SIG-M5 treated with dmso at 0.1 percent for 504 hours (cell line): ENCODE data around the gene LEKR1.
"Not testable (repeated sequence)": the region's sequence is repeated elsewhere in the genome, so short reads cannot be mapped to it uniquely, and the experiment has no call there.

Experiments
- DNase-seq: peaks from one replicate; lab custom pipeline; 2025; ENCODE audit not compliant: unreplicated experiment; lab: John Stamatoyannopoulos, UW

Gene LEKR1

DNA sequence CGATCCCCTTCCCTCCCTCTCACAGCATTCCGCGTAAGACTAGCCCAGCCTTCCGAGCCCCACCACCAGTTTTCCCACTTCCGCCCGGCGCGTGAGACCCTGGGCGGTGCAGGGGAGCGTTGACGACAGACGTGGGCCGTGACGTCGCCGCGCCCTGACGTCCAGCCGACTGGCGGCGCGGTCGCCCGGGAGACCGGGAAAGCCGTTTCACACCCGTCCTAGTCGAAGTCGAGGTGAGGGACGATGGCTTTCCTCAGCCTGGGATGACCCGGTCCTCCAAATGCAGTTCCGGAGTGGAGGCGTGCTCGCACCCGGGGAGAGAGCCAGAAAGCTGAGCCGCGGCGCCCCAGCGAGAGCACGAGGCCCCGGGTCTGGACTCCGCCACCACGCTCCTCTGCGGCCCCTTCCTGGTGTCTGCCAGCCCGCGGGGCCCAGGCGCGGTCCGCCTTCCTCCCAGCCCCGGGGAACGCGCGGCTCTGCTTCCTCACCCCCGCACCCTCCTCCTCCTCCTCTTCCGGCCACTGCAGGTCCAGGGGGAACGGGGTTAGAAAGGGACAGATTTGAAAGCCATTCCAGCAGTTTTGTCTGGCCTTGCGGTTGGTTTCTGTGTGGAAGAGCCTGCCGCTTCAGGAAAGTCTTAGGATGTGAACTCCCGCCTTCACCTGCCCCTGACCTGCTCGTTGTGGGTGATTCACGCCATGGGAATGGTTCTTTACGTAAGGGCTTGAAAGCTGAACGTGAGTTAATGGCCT, at the start of gene LEKR1:
TSS of gene LEKR1 (plus strand) at position 210 of the 752 bp plus-strand sequence. CDS start 2,977 bp downstream, outside the sequence.
- peak; percentile 88 for DNase-seq

DNA sequence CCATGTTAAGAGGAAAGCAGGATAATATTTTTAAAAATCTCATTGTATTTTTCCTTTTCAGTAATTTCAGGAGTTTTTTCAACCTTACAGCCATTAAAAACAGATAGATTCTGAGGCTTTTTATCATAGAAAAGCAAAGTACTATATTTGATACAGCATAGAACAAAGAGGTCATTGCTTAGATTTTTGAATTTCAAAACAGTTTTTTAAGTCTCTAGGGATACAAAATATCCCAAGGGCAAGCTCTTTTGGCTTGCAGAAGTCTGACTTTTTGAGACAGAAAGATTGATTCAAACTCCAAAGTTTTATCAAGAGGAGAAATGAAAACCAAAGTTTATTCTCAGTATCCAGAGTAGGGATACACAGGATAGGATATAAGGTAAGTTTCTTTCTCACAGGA, 49.3 kb upstream of the LEKR1 start:
- DNase-seq: no peak

DNA sequence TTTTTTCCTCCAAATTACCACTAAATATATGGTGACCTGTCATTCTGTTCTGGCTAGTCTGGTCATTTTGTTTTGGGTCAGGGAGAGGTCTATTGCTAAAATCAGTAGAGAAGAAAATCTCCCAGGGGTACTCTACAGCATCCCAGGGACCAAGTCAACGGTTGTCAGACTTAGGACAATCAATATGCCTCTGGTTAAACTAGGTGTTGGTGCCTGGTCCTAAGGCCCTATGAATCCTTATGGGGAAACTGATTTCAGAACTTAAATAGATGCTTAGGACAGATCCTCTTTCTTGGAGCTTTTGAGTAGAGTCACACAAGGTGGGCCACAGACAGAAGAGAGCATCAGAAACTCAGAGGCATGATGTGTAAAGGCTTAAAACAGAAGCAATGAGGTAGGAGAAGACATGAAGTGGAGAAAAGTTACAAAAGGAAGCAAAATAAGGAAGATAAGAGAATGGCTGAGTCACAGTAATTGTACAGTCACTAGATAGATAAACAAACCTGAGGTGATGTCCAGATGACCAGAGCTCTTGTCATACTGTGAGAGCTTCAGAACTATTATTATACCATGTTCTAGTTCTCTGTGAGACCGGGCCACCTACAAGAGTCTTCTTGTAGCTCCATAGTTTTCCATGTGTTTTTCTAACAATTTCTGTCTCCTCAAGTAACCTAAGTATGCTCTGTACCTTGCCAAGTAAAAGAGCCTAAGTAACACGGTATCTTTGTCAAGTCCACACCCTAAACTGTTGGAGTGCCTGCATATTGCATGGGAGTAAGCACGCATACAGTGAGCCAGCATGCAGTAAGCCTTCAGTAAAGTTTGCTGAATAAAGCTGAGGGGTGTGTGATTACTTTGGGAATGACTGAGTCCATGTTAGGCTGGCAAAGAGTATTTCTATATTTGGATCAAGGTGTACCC, 44.6 kb upstream of the LEKR1 start:
- DNase-seq: peak; percentile 31

DNA sequence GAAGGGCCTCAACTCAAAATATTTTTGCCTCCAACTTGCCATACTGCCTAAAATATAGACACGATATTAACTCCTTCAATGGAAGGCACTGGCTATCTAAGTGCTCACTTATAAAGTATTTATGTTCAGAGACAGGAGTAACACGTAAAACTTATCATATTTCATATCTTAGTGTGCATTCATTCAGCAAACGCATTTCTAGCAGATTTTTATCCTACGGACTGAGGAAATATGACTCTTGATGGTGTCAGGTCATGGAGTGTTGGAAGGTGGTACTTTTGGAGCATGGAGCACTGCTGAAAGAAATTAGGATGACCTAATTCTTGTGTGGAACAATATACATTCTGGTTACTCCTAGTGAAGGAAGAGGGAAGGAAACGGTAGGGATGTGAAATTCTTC, 43.8 kb upstream of the LEKR1 start:
- no peak for DNase-seq

DNA sequence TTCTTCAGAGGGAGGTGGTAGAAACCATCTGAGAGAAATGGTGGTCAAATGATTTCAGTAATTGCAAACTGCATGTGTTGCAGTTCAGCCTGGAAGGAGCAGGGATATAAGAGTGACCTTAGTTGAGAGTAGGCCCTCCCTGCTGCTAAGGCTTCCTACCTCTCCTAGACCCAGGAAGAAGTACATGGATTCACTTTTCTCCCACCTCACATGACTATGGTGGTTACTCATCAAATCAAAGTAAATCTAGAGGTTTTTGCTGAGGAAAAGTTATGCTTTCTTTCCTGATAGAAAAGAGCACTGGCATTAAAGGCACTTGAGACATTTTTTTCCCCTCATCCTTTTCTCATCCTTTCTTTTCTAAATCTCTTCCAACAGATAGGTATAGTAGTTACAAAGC, 43.2 kb upstream of the LEKR1 start:
- no peak for DNase-seq

DNA sequence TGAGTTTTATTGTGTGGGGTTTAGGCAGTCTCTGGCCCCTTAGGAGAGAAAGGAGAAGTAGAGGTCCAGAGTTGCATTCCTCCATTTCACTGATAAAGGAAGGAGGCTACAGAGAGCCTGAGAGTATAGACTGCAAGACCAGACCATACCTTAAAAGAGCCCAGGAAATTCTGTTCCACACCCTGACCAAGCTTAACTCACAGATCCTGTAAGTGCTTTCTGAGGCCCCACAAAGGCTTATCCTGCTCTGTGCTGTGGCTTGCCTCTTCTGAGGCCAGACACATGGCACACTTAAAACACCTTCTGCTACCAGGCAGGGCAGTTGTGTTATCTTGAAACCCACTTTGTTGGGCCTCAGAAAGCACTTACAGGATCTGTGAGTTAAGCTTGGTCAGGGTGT, 39.2 kb upstream of the LEKR1 start:
- DNase-seq: no peak

DNA sequence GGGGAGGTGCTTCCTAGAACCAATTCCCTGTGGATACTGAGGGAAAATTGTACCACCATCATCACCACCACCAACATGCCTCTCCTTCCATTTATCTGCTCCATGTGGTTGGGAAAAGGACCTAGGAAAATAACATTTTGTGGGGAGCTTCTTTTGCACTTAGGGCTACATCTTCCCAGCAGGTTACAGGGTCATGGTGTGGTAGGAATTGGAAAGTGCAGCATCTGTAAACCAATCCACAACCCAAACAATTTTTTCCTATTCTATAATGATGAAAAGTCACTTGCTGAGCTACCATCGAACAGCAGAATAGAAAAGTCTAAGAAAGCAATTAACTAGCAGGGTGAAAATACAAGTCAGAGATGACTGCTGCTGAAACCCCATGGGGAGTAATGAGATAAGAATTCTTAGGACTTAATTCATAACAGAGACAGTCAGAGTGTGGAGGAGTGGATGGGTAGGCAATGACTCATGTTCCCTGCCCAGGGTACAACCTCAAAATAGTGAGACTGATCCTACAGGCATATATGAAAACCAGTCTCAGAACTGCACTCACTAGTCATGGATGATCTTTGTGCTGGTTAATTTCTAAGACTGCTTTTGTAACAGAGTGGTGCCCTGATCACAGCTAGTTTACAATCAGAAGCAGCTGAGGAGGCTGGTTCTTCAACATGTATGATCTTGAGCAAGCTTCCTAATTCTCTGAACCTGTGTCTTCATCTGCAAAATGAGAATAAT, 38.1 kb upstream of the LEKR1 start:
- DNase-seq: no peak

DNA sequence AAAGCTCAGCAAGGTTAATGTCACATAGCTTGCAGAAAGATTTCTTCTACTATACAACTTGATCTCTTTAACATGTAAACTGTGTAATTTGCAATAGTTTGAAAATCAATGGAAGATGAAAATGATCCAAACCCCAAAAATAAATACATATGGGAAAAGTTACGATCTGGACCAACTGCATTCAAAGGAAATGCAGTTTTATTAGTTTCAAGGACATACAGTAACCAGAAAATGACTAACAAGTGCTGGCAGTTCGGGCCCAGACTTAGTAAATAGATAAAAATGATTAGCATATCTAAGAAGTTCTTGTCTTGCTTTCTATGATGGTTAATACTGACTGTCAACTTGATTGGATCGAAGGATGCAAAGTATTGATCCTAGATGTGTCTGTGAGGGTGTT, 37.3 kb upstream of the LEKR1 start:
- DNase-seq: no peak

DNA sequence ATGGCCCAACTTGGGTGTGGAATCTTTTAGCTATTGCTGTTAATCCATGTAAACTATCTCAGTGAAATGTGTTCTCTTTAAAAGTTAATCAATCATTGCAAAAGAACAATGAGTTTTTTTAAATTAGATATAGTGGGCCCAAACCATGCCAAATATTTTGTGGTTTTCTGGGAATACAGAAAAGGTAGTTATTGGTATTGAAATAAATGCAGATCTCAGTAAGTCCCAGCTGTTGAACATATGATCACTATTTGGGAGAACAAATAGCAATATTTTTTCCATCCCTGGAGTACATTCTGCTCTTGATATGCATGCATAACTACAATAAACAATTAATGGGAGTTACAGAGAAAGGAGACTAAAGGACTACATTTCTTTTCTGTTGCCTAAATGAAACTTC, 36.0 kb upstream of the LEKR1 start:
- DNase-seq: no peak

DNA sequence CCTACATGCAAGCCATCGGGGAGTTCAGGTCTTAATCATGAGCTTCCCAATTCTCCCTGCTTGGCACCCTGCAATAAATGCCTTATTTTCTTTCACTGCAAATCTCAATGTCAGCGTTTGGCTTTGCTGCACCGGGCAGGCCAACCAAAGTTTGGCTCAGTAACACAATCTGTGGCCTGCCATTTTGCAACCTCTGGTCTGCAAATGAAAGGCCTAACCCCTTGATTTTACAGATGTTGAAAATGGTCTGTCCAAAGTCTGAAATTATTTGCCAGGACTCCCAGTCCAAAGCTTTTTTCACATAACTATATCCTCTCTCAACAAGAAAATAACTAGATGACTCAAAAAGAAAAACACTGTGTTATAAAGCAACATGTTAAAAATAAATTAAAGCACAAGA, 34.0 kb upstream of the LEKR1 start:
- no peak for DNase-seq

DNA sequence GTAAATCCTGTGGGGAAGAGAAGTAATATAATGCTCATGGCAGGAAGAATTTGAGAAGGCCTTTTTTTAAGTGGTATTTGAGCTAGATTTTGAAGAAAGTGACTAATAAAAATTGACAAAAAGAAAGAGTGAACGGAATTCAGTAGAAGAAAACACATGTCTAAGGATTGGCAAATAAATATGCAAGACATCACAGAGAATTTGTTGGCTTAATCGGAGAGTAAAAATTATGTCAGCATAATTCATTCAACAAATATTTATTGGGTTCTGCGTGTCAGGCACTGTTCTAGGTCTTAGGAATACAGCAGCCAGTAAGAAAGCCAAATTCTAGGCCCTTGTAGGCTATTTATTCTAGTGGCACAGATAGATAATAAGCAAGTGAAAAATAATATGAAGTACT, 33.6 kb upstream of the LEKR1 start:
- no peak for DNase-seq

DNA sequence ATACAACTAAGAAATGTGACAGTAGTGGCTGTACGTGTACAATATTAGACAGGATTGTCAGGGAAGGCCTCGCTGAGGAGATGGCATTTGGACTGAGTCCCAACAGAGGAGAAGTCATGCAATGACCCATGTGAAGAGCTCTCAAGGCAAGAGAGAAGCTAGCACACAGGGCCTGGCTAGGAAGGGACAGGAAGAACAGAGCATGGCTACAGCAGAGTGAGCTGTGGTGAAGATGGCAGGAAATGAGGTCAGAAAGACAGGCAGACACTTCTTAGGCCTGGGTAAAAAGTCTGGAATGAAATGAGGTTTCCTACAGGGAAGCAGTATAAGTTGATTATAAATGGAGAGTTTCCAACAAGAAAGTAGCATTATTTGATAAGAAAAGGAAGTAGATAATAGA, 33.2 kb upstream of the LEKR1 start:
- no peak for DNase-seq

DNA sequence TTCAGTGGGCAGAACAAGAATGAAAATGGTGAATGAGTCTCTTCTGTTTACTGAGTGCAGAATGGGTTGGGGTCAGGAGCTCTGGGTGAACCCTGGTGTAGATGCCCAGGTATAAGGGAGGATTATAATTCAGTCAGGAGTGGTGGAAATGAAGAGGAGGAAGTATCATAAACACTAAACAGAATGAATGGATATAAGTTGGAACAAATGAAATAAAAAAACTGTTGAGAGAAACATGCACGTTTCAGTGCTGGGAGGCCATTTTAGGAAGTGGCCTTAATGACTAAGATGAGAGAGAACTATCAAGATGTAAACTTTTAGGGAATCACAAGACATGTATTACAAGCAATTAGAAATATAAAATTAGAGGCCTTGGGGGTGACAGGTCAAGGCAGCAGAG, 32.8 kb upstream of the LEKR1 start:
- DNase-seq: no peak

DNA sequence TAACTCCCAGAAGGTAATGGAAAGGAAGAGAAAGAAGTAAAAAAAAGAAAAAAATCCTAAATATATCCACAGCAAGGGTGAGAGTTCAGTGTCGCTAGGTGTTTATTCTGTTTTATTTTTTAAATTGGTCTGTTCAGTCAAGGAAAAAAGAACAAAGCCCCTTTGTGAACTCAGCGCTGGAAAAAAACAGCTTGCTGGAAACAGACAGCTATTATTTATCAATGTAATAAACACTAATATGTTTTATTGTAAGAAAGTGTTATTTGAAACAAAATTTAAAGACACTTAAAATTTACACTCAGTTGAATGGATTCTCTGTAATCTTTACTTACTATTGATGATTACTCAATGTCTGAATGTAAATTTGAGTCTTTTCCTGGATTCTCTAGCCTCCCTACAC, 32.3 kb upstream of the LEKR1 start:
- no peak for DNase-seq

DNA sequence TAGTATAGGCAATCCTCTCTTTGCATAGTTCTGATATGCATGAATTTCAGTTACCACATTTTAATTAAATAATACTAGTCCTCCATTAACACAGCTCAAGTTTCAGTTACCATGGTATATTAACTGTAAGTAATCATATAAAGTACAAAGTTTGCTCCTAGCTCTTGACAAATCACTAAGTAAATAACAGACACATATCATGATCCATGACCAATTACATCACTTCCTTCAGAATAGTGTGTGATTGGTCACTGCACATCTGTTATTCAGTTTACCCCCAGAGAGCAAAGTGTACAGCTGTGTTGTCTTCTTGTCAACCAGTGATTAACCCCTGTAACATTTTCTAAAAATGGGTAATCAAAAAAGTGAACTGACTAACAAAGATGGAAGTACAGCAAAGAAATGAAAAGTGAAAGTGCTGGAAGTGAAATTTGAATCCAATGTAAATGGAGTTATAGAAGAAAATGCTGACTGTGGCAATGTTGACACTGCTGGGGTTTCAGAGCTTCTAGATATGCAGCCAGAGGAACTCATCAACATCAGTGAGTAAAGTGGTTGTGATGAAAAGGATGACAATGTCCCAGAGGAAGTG, 30.2 kb upstream of the LEKR1 start:
- DNase-seq: no peak

DNA sequence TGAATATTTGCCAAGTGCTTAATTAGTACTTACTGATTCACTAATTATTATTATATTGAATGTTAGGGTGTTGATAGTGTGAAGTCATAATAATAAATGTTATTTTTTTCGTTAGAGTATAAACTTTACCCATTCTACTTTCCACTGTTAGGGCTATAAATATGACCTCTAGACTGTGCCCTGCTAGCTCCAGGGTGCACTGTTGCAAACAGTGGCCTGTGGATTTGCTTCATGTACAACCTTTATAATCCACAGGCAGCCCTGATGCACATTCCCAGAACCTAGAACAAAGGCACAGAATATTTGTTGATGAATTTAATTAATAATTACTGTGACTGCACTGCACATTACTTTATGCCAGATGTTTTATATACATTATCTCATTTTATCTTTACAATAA, 28.8 kb upstream of the LEKR1 start:
- no peak for DNase-seq

DNA sequence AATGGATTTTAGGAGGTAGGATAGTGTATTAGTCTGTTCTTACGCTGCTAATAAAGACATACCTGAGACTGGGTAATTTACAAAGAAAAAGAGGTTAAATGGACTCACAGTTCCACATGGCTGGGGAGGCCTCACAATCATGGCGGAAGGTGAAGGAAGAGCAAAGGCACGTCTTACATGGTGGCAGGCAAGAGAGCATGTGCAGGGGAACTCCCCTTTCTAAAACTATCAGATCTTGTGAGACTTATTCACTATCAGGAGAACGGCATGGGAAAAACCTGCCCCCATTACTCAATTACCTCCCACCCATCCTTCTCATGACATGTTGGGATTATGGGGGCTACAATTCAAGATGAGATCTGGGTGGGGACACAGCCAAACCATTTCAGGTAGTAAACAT, 25.9 kb upstream of the LEKR1 start:
- not testable (repeated sequence) for DNase-seq

DNA sequence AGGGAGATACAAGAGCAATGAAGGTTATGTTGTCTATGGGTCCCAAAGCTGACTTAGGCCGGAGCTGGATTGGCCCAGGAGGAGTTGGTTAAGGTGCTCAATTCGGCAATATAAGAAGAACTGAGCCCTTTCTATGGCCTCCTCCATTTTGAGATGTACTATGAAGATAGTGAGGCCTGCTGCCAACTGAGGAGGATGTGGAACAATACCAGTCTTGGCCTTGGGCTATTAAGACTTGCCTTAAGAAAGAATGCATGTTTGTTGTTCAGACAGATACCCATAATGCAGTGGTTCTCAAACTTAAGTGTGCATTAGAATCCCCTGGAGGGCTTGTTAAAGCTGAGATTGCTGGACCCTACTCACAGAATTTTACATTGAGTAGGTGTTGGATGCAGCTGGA, 24.4 kb upstream of the LEKR1 start:
- DNase-seq: no peak

DNA sequence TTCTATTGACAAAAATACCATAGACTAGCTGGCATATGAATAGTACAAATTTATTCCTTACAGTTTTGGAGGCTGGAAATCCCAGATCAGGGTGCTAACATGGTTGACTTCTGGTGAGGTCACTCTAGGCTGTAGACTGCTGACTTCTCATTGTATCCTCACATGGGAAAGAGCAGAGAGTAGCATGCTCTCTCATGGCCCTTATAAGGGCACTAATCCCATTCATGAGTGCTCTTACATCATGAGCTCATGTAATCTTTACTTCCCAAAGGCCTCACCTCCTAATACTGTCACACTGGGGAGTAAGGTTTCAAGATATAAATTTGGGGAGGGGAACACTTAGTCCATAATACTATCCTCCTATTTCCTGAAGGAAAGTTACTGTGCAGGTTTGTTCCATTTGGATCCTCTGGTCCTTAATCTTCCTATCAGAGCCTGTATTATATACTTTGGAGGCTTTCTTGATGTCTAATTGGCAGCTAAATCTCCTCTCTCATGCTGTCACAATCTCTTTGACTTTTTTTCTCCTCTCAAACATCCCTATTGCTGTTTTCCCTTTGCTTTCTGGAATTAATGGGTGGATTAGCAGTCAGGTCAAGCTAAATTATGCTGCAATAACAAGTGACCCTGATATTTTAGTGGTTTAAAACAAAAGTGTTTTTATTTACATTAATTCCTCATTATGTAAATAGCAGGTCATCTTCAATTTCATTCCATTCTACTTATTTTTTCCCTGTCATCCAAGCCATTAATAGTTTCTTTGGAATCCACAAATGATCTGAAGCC, 23.1 kb upstream of the LEKR1 start:
- no peak for DNase-seq

DNA sequence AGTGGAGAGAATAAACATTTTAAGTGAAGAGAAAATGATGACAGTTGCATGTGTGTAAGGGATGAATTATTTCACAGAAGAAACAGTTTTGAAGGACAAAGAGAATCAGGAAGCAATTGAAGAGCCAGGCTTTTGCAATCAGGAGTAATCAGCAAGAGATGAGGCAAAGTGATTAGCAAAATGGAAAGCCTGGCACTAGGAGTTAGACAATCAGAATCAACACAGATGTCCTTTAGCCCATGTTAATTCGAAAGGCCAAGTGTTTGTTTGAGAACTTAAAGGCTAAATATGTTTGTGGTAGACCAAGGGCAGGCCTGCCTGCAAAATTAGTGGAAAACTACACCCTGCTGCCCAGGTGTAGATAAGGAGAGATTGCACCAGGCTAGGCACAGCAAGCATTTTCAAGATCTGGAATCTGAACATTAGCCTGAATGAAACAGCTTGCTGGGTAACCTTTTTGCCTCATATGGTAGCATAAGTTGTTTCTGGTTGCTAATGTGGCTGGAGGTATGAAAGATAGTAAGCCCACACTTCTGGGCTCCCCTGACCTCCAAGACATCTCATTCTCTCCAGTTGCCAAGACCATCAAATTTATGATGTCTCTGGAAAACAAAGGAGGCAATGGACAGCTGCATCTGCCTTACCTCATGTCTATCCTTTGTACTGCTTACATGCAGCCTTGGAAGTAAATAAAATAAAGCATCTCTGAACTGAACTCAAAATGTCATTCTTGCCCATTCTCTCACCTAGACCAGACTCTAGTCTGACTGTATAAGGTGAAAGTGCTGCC, 22.0 kb upstream of the LEKR1 start:
- peak; percentile 32 for DNase-seq
